HG02798 (cell line): ENCODE measurements around the gene IL10RA.
"Not testable (repeated sequence)": the region's sequence is repeated elsewhere in the genome, so short reads cannot be mapped to it uniquely, and the experiment has no call there.

Experiments used
- ATAC-seq: cut with Tn5 transposase; IDR thresholded peaks from one replicate; pipeline ENCODE4 v1.9.1; 2021; ENCODE audit warnings: mild to moderate bottlenecking; ENCODE audit not compliant: unreplicated experiment, poor library complexity

IL10RA gene

DNA sequence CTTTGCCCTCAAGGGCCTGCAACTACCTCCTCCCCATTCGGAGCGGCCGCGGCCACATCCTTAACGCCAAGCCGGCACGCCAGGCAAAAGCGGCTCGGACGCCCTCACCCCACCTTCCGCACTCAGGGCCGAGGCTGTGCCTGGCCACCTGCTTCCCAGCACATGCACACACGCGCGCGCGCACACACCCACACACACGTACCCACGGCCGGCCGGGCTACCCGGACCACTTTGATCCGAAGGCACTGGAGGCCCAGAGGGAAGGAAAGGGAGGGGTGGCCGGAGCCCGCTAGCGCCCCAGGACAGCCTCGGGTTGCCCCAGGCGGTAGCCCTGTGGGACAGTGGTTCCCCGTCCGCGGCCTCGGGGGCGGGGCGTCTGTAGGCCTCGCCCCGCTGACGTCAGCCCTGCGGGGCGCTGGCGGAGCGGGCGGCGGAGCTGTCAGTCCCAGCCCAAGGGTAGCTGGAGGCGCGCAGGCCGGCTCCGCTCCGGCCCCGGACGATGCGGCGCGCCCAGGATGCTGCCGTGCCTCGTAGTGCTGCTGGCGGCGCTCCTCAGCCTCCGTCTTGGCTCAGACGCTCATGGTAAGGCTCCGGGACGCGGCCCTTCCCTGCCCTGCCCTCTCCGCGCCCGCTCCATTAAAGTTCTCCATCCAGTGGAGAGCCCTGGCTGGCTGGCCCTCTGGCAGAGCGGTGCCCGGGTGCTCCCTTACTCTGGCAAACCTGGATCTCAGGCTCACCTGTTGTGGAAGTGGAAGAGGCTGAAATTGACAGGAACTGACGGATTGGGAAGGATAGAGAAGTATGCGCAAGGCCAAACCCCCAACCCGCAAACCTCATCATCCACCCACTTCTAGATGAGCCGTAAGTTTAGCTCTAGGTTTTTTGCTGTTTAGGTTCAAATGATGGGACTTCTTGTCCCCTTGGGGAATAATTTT is at the start of gene IL10RA:
Gene IL10RA, plus strand, starts transcription at position 442 of the 935 bp plus-strand sequence. Its CDS starts 74 bp downstream, at position 516.
- peak; percentile 91 for ATAC-seq

DNA sequence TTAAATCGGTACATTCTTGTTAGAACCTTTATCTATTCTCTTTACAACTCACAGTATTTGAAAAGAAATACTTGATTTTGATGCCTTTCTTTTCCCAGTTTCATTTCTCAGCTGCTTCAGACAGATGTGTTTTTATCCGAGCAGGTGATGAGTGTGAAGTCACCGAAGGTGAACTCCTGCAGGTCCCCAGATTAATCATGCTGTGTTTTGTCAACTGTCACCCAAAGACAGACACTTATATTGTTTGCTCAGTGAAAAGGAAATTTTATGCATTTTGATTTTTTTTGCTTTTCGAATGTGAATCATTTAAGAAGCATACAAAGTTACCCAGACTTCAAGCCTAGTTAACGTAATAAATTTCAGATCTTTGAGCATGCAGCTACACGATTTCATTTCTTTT is 49.2 kb upstream of the IL10RA start:
- no peak for ATAC-seq

GRCh38 chr11:117940736-117941135 is 45.5 kb upstream of the IL10RA start:
- no peak for ATAC-seq

GRCh38 chr11:117941163-117941707 is 45.0 kb upstream of the IL10RA start:
- ATAC-seq = no peak

- ATAC-seq = no peak
Measured at GRCh38 chr11:117941976-117942654, 44.1 kb upstream of the IL10RA start.

GRCh38 chr11:117944554-117944953 is 41.6 kb upstream of the IL10RA start:
- no peak for ATAC-seq

GRCh38 chr11:117945047-117945810 is 41.0 kb upstream of the IL10RA start:
- no peak for ATAC-seq

DNA sequence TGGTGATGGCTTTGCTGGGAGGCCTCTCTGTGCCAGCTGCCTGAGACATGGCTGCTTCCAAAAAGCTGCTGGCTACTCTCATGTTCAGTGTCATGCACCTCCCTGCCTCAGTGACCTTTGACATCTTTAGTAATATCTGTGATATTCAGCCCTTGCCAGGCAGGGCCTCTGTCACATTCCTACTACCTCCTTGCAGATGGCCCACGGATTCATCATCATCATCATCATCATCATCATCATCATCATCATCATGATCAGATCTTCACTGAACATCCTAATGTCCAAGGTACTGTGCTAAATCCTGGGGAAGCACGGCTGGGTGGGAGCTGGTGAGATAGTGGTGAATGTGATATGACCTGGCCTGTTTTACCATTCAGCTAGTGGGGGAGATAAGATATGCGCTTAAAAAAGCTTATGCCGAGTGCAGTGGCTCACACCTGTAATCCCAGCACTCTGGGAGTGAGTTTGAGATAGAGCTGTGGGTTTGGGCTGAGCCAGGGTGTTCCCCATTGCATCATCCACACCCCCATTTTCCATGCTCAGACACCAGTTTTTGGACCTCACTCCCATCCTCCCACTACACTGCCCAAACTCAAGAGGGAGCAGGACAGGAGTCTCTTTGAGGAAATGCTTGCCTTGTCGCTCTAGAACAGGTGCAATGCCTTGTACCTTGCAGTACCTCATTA is 39.9 kb upstream of the IL10RA start:
- no peak for ATAC-seq

GRCh38 chr11:117946842-117947526 is 39.2 kb upstream of the IL10RA start:
- peak; percentile 53 for ATAC-seq

- not testable (repeated sequence) for ATAC-seq
Measured at GRCh38 chr11:117947751-117948150, 38.4 kb upstream of the IL10RA start.

DNA sequence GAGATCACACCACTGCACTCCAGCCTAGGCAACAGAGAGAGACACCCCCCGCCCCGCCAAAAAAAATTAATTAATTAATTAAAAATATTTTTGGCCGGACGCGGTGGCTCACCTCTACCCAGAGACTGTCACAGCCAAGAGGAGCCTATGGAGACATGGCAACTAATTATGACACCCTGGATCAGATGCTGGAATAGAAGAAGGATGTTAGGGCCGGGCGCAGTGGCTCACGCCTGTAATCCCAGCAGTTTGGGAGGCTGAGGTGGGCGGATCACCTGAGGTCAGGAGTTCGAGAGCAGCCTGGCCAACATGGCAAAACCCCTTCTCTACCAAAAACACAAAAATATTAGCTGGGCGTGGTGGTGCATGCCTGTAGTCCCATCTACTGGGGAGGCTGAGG is 37.7 kb upstream of the IL10RA start:
- ATAC-seq = not testable (repeated sequence)

DNA sequence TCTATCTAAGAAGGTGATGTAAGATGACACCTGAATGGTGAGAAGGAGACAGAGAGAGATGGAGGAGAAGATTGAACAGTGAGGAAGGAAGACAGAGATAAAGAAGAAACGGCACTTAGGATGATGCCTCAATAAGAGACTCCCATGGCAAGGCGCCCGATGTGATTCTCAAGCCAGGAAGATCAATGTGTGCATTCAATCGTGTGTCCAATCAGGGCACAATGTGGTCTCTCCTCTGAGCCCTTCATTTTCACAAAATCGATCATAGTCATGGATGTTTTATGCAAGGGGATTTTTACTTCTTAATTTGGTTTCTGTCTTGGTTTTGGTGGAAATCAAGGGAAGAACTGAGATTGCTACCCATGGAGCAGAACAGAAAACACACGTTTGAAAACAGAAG is 37.1 kb upstream of the IL10RA start:
- no peak for ATAC-seq

DNA sequence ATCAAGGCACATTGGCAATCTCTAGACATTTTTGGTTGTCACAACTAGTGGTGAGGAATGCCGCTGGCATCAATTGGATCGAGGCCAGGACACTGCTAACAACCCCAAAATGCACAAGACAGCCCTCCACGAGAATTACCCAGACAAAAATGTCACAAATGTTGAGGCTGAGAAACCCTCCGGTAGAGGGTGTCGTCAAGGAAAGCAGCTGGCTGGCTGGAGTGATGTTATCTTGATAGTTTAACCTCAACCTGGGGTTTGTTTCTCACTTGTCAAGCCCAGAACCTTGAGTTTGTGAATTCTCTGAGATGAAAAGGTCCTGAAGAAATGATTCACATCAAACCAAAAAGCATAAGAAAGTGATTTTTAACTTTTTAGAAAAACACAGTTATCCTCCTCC is 35.9 kb upstream of the IL10RA start:
- no peak for ATAC-seq

DNA sequence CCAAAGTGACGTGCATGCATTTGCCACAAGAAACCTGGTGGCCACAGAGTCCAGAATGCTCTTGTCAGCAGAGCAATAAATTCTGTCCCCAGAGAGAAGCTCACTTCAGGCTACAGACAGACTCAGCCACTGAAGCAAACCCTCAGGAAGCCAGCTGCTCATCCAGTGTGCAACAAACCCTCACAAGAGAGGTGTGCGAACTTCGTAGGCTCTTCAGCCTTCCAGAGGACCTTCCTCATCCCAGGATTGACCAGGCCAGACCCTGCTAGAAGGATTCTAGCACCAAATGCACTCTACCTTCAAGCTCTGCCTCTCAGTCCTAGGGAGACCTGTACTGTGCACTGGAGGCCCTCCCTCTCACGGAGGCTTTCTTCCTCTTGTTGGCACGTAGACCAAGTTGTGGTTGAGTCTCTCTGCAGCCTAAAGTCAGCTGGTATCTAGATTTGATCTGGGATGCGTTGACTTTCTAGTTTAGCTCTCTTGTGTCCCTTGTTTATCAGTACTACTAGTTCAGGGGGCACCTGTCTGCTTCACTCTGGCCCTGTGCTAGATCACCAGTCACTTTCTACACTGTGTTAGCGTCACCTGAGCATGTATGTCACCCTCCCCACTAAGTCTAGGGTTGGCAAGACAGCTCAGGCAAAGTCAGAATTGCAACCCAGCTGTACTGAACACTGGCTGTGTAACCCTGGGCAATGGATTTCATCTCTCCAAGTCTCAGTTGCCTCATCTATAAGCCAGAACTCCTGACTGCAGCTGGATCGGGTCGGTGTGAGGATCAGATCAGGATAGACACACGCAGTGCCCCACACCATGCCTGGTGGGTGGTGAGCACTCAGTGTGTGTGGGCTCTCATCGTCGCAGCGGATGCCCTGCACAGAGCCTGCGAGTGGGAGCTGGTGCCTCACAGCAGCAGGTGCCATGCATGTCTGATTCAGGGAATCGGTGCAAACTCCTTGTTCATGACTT is 34.9 kb upstream of the IL10RA start:
- no peak for ATAC-seq

- no peak for ATAC-seq
Measured at GRCh38 chr11:117953024-117953671, 33.0 kb upstream of the IL10RA start.

- no peak for ATAC-seq
Measured at GRCh38 chr11:117958949-117959348, 27.2 kb upstream of the IL10RA start.

DNA sequence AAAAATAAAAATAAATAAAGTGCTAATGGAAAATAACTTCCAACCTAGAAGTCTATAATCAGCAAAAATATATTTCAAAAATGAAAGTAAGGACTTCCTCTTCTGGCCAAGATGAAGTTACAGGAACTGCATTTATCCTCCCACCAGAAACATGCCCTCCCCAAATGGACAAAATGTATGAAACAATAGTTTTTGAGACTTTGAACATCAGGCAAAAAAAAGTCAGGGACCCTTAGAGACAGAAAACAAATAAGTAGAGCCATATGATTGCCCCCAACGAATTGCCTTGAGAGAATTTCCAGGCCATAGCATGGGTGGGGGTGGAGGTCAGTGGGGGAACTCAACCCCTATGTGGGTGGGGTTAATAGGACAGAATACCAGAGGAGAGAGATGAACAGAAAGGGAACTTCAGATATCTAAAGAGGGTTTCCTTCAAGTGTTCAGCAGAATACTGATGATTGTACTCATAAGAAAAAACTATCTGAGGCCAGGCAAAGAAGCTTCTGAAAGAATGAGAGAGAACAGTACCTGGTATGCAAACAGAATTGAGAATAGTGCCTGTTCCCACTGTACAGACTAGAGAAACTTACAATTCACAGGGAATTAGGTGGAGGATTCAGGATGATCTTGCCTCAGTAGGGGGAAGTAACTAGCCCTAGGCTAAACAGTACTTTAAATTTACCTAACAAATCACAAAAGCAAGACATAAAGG is 26.6 kb upstream of the IL10RA start:
- no peak for ATAC-seq
